Cortex of kidney (tissue), 1 donor: ENCODE data around the gene RAET1G.
"Not testable (repeated sequence)": the region's sequence is repeated elsewhere in the genome, so short reads cannot be mapped to it uniquely, and the experiment has no call there.

Experiments
- DNase-seq: peaks from one replicate; lab custom pipeline; 2025; lab: John Stamatoyannopoulos, UW

Gene RAET1G

DNA sequence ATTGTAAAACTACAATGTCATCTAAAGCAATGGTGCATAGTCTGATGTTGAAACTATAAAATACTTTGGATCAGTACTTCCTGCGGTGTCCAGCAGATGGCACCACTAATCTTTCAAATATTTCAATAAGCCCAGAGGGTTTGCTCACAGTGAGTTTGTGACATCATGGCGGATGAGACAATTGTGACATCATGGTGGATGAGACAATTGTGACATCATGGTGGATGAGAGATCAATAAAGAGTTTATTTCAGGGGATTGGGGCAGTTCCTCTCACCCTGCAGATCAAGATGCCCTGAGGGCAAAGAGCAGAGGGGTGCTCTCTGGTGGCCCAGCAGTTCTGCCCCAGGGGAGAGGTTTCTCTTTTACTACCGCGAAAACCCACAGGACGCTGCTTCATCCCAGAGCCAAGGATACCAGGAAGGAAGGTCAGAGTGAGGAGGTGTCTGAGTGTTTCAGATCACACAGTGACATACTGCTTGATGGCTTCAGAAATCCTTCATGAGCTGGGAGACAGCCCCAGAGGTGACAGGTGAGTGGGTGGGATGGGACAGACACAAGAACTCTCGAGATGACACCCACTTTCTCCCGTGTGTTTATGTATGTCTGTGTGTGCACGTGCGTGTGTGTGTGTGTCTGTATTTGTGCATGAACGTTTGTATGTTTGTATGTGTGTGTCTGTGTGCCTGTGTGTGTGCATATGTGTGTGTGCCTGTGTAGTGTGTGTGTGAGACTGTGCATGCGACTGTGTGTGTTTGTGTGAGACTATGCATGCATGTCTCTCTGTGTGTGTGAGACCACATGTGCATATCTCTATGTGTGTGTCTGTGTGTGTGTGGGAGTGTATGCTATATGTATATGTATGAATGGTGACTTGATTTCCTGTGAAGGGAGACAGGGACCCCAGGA is 11.6 kb upstream of the RAET1G start:
- DNase-seq: no peak

GRCh38 chr6:149933461-149933860 is 10.5 kb upstream of the RAET1G start:
- no peak for DNase-seq

DNA sequence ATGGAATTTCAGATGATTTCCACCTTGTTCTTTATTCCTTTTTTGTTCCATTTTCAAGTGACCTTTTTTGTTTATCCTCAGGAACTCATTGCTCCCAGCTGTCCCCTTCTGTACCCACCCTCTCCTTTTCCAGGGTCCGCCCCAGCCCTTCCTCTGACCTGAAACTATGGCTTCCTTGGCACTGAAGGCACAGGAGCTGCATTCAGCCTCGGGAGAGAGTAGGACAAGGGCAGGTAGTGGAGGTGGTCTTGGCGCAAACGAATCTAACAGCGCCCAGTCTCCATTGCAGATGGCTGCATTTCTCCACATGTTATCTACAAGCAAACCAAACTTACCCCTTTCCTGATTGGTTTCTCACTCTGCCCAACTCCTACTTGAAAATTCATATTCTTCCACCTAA is 10.1 kb upstream of the RAET1G start:
- no peak for DNase-seq

GRCh38 chr6:149931501-149931900 is 8.6 kb upstream of the RAET1G start:
- no peak for DNase-seq

GRCh38 chr6:149929422-149929821 is 6.5 kb upstream of the RAET1G start:
- DNase-seq: no peak

DNA sequence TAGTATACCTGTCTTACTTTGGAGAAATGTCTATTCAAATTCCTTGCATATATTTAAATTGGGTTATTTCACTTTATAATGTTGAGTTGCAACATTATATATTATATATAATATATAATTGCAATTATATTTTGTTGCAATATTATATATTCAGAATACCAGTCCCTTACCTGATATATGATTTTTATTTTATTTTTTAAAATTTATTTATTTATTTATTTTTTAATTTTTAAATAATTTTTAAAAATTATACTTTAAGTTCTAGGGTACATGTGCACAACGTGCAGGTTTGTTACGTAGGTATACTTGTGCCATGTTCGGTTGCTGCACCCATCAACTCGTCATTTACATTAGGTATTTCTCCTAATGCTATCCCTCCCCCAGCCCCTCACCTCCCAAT is 4.1 kb upstream of the RAET1G start:
- DNase-seq: not testable (repeated sequence)

DNA sequence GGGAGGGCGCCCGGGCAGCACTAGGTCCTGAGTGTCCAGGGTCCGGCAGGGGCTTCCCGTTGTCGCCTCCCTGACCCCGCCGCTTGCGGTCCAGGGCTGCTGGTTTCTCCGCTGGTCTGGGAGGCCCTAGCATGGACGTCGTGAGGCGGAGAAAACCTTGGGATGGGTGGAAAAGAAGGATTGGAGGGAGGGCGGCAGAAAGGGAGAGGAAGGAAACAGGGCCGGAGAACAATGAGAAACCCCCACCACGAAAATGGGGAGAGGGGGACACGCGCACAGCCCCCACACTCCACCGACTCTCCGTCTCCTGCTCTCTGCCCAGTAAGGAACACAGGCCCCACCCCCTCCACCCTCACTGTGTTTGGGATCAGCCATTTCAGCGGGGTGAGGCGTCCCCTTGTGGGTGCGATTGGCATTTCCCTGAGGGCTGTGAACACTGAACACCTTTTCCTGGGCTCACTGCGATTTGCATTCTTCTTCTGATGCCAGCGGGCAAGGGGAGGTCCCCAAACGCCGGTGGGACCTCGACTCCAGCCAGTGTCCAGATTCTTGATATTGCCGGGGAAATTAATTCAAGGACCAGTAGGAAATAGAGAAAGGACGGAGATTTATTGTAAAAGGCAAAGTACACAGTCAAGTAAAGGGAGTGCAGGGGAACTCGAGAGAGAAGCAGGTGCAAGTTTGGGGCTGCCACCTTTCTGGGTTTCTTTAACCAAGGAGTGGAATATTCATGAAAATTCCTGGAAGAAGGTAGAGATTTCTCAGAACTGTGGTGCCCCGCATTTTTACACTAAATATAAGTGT is 3.3 kb upstream of the RAET1G start:
- no peak for DNase-seq

GRCh38 chr6:149925253-149925973 is 2.5 kb upstream of the RAET1G start:
- DNase-seq: no peak

GRCh38 chr6:149924933-149925252 is 2.0 kb upstream of the RAET1G start:
- no peak for DNase-seq

DNA sequence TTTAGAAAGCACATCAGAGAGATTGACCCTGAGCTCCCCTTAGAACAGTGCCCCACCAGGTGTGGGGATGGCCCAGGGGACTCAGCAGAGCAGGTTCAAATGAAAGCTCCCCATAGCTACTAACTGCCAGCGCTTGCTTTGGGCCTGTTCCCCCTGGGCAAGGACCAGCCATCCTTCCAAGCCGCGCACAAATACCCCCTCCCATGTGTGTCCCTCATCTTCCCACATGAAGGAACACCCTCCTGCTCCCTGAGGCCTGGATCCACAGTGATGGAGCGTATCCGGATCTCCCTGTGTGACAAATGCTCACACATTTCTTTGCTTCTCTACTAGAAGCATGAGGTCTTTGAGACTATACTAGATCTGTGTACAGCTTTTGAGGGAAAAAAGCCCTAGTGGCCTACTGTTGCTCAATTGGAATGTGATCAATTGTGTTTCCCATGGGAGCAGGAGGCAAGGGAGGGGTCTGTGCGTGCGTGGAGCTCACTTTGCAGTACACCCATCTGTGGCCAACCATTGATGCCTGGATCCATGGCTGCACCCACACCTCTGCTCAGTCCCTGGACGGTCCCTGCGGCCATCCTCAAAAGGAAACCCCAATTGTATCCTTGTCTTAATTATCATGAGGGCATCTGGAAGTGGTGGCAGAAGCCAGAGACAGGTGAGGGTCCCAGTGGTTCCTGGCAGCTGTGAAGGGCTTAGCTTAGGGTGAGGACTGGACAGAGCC is 1.4 kb upstream of the RAET1G start:
- no peak for DNase-seq

- DNase-seq: no peak
These were observed 536 bp upstream of the RAET1G start for GRCh38 chr6:149923327-149923986.

DNA sequence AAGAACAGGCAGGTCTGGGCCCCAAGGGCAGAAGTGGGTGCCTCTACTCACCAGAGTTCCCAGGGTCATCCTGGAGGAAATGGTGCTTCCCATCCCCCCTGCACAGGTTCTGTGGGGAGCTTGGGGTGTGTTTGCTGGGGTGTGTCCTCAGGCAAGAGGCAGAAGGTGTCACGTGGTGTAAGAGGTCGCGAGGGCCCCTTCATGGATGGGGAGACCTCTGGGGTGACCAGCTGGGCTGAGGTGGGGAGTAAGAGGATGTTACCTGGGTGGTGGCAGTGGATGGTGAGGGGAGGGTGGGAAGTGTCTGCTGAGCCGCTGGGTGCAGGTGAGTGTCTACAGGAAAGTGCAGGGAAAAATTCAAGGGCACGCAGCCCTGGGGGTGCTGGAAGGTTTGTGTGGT is 830 bp downstream of the RAET1G start:
- DNase-seq: not testable (repeated sequence)

- DNase-seq: no peak
These were observed 1.6 kb downstream of the RAET1G start for GRCh38 chr6:149921361-149921760.

GRCh38 chr6:149919834-149920225 is 3.1 kb downstream of the RAET1G start:
- no peak for DNase-seq

DNA sequence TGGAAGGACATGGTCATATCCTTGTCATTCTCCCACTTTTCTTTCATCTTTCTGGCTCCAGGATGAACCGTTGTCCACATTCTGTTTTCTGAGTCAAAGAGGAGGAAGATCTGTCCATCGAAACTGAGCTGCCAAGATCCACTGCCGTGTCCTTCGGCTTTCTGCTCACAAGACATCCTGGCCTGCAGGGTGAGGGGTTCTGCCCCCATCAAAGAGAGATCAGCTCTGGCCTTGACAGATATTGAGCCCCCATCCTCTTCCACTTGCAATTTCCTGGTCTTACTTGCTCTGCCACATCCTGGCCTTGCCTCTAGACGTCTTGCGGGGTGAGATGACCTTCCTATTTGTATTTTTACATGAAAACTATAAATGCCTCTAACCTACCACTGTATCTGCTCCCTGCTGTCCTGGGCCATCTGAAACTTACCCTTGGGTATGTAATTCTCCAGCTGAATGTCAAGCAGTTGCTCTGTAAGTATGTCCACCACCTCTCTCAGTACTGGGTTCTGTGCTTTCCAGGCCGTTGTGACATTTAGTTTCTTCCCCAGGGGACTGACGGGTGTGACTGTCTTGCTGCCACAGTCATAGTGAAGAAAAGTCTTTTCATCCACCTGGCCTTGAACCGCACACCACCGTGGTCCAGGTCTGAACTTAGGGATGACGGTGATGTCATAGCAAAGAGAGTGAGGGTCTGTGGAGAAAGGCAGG is 3.6 kb downstream of the RAET1G start:
- DNase-seq: not testable (repeated sequence)

DNA sequence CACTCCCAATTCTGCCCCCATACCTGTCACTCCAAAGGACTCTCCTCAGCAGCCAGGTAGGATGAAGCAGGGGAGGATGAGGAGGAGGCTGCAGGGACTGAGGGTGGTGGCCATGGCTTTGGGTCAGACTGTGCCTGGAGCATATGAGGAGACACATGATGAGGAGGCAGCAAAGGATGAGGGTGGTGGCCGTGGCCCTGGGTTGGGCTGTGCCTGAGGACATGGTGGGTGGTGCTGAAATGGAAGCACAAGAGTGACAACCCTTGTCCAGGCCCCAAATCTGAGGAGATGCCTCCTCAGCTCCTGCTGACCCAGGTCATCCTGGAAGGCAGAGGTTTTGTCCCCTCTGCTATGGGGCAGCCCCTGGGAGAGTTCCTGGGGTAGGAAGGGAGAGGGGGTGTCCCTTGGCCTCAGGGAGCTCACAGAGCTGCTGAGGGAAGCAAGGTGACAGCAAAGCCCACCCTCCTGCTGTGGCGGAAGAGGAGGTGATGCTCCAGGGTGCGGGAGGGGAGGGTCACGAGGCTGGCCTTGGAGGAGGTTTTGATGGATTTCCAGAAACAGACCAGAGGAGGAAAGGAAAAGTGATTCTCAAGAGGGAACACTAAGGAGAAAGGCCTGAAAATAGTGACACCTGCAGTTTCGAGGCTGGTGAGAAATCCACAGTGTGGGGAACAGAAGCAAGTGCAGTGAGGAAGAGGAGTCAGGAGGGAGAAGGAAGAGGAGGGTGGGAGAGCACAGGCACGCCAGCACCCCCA is 4.6 kb downstream of the RAET1G start:
- DNase-seq: no peak

DNA sequence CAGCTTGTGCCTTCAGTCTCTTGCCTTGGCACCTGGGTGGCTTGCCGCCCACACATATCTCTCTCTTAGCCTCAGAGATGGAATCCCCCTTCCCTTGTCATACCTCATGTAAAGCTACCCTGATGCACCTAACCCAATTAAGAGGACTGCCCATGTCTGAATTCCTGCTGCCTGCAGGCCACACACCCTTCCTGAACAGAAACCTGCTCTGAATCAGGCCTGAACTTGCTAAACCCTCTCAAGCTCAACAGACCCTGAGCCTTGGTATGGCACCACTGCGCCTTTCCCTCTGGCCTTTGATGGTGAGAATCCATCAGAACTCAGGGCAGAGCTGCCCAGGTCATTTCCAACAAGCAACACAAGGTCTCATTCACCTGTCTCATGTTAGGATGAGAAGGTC is 5.2 kb downstream of the RAET1G start:
- DNase-seq: no peak

GRCh38 chr6:149915970-149916865 is 6.7 kb downstream of the RAET1G start:
- no peak for DNase-seq
